Measurements from ENCODE around the gene TRIM2.

GRCh38 chr4:153282023-153282422 is 77.8 kb downstream of the TRIM2 start:
- TF ChIP-seq, protein P1, sequence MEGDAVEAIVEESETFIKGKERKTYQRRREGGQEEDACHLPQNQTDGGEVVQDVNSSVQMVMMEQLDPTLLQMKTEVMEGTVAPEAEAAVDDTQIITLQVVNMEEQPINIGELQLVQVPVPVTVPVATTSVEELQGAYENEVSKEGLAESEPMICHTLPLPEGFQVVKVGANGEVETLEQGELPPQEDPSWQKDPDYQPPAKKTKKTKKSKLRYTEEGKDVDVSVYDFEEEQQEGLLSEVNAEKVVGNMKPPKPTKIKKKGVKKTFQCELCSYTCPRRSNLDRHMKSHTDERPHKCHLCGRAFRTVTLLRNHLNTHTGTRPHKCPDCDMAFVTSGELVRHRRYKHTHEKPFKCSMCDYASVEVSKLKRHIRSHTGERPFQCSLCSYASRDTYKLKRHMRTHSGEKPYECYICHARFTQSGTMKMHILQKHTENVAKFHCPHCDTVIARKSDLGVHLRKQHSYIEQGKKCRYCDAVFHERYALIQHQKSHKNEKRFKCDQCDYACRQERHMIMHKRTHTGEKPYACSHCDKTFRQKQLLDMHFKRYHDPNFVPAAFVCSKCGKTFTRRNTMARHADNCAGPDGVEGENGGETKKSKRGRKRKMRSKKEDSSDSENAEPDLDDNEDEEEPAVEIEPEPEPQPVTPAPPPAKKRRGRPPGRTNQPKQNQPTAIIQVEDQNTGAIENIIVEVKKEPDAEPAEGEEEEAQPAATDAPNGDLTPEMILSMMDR (IDR thresholded peaks at IDR 0.05), result no peak
- TF ChIP-seq POLR2A (IDR thresholded peaks at IDR 0.05) (no peak), POLR2AphosphoS5 (IDR thresholded peaks at IDR 0.05; ENCODE audit: insufficient read depth in 1 of 2, low read depth in 1 of 2) (no peak)

Measured in vagina (tissue), 2 donors.